ENCODE measurements around the gene TUG1. TPM values are rescaled to one million over a fixed set of nuclear protein-coding genes. Genes with fewer than 3 reads are reported as not detected.
A peak's percentile ranks its signal among the peaks of the same experiment; 100 is the strongest.

Gene TUG1
- total RNA-seq, 1 experiment from 2014 or later = 103 TPM

DNA sequence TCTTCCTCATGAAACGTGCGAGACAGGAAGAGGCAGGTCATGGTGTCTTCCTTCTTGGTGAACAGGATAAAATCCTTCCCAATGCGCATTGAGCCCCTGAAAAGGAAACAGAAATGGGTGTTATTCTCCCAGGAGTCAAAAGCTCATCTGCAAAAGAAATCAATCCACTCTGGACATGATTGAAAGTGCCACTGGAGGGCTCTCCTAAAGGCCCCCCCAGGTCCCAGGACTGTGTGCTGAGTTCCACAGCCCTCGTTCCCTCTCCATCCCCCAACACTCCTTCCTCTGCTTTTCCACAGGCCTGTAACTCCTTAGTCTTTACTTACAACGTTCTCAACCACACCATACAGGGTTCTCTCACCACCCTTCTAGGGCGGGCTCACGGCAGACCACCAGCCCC is 22.7 kb upstream of the TUG1 start:
- ChIA-PET CTCF (interaction anchor here (1.0 to 1.4 kb wide), 4 partner anchors 22 to 204 kb away, joined by 3 read pairs; partner anchors contain the start of gene MORC2), POLR2A (no interaction called here)
- Mint-ChIP-seq H3K36me3 (ENCODE audit: insufficient read depth, unreplicated experiment) (peaks cover 47% of the 10 kb centered on the region), H3K4me3 (ENCODE audit: unreplicated experiment) (no peak overlapping the region), H3K9me3 (ENCODE audit: unreplicated experiment) (no peaks in the 10 kb centered on the region), H3K27me3 (ENCODE audit: insufficient read depth, unreplicated experiment) (no peaks in the 10 kb centered on the region), H3K4me1 (ENCODE audit: low read depth, unreplicated experiment) (no peaks in the 10 kb centered on the region), H3K27ac (ENCODE audit: unreplicated experiment) (no peak overlapping the region)
- DNase-seq = no peak
- H3K4me1 ChIP-seq = no peaks in the 10 kb centered on the region
- no TSS peak for BruUV-seq (replicated peaks)
- H3K36me3 ChIP-seq (ENCODE audit: control insufficient read depth, insufficient read depth, low read length) = peaks cover 15% of the 10 kb centered on the region
- no peak overlapping the region for H3K4me3 ChIP-seq (ENCODE audit: low read depth, low read length)
- intact Hi-C loops (cut with micrococcal nuclease; ENCODE audit: unreplicated experiment) = no loop called here
- no peaks in the 10 kb centered on the region for H3K27me3 ChIP-seq (replicated peaks; ENCODE audit: control insufficient read depth, insufficient read depth, low read length)
- H3K9me3 ChIP-seq = no peaks in the 10 kb centered on the region
- TF ChIP-seq, protein P1, sequence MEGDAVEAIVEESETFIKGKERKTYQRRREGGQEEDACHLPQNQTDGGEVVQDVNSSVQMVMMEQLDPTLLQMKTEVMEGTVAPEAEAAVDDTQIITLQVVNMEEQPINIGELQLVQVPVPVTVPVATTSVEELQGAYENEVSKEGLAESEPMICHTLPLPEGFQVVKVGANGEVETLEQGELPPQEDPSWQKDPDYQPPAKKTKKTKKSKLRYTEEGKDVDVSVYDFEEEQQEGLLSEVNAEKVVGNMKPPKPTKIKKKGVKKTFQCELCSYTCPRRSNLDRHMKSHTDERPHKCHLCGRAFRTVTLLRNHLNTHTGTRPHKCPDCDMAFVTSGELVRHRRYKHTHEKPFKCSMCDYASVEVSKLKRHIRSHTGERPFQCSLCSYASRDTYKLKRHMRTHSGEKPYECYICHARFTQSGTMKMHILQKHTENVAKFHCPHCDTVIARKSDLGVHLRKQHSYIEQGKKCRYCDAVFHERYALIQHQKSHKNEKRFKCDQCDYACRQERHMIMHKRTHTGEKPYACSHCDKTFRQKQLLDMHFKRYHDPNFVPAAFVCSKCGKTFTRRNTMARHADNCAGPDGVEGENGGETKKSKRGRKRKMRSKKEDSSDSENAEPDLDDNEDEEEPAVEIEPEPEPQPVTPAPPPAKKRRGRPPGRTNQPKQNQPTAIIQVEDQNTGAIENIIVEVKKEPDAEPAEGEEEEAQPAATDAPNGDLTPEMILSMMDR (IDR thresholded peaks at IDR 0.05; ENCODE audit: insufficient read depth in 1 of 2, low read depth in 1 of 2, low read length in 1 of 2, severe bottlenecking in 1 of 2, unreplicated experiment in 1 of 2) = no peak

DNA sequence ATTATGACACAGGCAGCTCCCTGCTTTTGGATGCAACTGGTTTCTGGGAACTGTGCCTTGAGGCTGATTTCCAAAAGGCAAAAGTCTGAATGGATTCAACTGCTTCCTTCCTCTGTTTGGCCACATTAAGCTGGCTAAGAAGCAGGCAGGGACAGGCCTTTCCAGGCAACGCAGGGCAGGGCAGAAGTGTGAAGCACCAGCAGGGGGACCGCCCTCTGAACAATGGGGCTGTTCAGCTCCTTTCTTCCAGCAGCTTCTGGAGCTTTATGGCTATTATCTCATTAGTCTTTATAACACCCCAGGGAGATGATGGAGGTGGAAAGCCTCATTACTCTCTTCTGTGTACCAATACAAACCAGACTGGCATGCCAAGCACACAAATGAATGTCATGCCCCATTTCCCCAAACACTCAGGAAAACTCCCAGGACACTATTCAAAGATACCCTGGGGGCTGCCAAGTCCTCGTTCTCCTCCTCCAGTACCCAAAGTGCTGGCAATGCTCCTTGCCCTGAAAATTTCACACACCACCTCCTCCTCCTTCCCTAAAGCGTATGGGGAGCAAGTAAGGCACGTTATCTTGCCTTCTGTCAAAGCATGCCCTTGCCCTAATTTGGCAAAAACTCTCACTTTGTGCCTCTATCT is 21.8 kb upstream of the TUG1 start:
- Mint-ChIP-seq H3K4me1 (ENCODE audit: low read depth, unreplicated experiment) (no peaks in the 10 kb centered on the region), H3K36me3 (ENCODE audit: insufficient read depth, unreplicated experiment) (peaks cover 45% of the 10 kb centered on the region), H3K27ac (ENCODE audit: unreplicated experiment) (no peak overlapping the region), H3K9me3 (ENCODE audit: unreplicated experiment) (no peaks in the 10 kb centered on the region), H3K27me3 (ENCODE audit: insufficient read depth, unreplicated experiment) (no peaks in the 10 kb centered on the region), H3K4me3 (ENCODE audit: unreplicated experiment) (no peak overlapping the region)
- Histone ChIP-seq H3K9me3 (no peaks in the 10 kb centered on the region), H3K36me3 (ENCODE audit: control insufficient read depth, insufficient read depth, low read length) (peaks cover 11% of the 10 kb centered on the region), H3K4me1 (no peaks in the 10 kb centered on the region), H3K27me3 (replicated peaks; ENCODE audit: control insufficient read depth, insufficient read depth, low read length) (no peaks in the 10 kb centered on the region), H3K4me3 (ENCODE audit: low read depth, low read length) (no peak overlapping the region)
- ChIA-PET CTCF (interaction anchor here (1.0 to 1.4 kb wide), 3 partner anchors 201 to 203 kb away, joined by 3 read pairs; no protein-coding TSS in a partner anchor), POLR2A (interaction anchor here (0.5 kb wide), 1 partner anchor 352 kb away, joined by 3 read pairs; no protein-coding TSS in a partner anchor)
- no peak for DNase-seq
- TF ChIP-seq, protein P1 (IDR thresholded peaks at IDR 0.05; ENCODE audit: insufficient read depth in 1 of 2, low read depth in 1 of 2, low read length in 1 of 2, severe bottlenecking in 1 of 2, unreplicated experiment in 1 of 2) = no peak
- intact Hi-C loops (cut with micrococcal nuclease; ENCODE audit: unreplicated experiment) = no loop called here
- BruUV-seq (replicated peaks) = no TSS peak

DNA sequence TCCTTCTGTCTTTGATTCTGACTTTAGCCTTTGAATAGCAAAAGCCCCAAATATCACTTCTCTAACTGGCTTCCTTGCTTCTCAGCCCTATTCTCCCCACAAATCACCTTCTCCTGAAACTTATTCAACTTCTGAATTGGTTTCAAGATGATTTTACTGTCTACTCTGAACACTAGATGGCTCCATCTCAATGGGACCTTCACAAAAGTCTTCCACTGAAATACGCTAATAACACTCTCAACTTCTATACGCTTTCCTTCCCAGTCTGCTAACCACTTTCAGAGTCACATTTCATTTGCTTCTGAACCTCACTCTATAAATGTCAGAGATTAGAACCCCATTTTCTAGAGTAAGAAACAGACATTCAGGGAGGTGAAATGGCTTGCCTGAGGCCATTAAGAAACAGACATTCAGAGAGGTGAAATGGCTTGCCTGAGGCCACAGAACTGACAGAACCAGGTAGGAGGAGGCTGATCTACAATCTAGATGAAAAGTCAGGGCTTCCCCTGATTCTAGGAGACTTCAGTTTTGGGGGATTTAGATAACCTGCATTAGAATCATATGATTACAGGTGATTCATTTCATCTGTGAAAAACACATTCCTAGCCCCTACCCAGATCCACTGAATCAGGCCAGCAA is 21.1 kb upstream of the TUG1 start:
- Mint-ChIP-seq H3K36me3 (ENCODE audit: insufficient read depth, unreplicated experiment) (peaks cover 48% of the 10 kb centered on the region), H3K4me1 (ENCODE audit: low read depth, unreplicated experiment) (no peaks in the 10 kb centered on the region), H3K4me3 (ENCODE audit: unreplicated experiment) (no peak overlapping the region), H3K27ac (ENCODE audit: unreplicated experiment) (no peak overlapping the region), H3K9me3 (ENCODE audit: unreplicated experiment) (no peaks in the 10 kb centered on the region), H3K27me3 (ENCODE audit: insufficient read depth, unreplicated experiment) (no peaks in the 10 kb centered on the region)
- Histone ChIP-seq H3K27me3 (replicated peaks; ENCODE audit: control insufficient read depth, insufficient read depth, low read length) (no peaks in the 10 kb centered on the region), H3K9me3 (no peaks in the 10 kb centered on the region), H3K4me1 (no peaks in the 10 kb centered on the region), H3K4me3 (ENCODE audit: low read depth, low read length) (no peak overlapping the region), H3K36me3 (ENCODE audit: control insufficient read depth, insufficient read depth, low read length) (peaks cover 11% of the 10 kb centered on the region)
- BruUV-seq (replicated peaks) = no TSS peak
- POLR2A ChIA-PET = no interaction called here
- intact Hi-C loops (cut with micrococcal nuclease; ENCODE audit: unreplicated experiment) = loop anchor here (1.0 kb wide), 1 partner anchor 201 kb away; no protein-coding TSS in a partner anchor
- peak in 1 of 2 experiments; percentile 20 for DNase-seq
- CTCF ChIA-PET = no interaction called here
- TF ChIP-seq, protein P1 (IDR thresholded peaks at IDR 0.05; ENCODE audit: insufficient read depth in 1 of 2, low read depth in 1 of 2, low read length in 1 of 2, severe bottlenecking in 1 of 2, unreplicated experiment in 1 of 2) = peak; percentile 34 to 52

All from Caco-2 (cell line).